WERI-Rb-1 (cell line): Measurements from ENCODE around the gene ADGRL3.
"Not testable (repeated sequence)": the region's sequence is repeated elsewhere in the genome, so short reads cannot be mapped to it uniquely, and the experiment has no call there.

Source experiments
- DNase-seq: peaks from one replicate; pipeline ENCODE4 v3.0.0-alpha.2; 2020
- H3K27ac ChIP-seq: fragments of 250-450 bp; sonication (Bioruptor Pico); 2 replicates; pipeline ENCODE4 v1.5.1; 2020; ENCODE audit warnings: mild to moderate bottlenecking, moderate library complexity
- H3K27me3 ChIP-seq: fragments of 250-450 bp; sonication (Bioruptor Pico); 2 replicates; pipeline ENCODE4 v1.5.1; 2021; ENCODE audit warnings: mild to moderate bottlenecking, low read depth, moderate library complexity; ENCODE audit not compliant: insufficient read depth, severe bottlenecking
- H3K36me3 ChIP-seq: fragments of 250-450 bp; sonication (Bioruptor Pico); 2 replicates; pipeline ENCODE4 v1.5.1; 2020; ENCODE audit warnings: mild to moderate bottlenecking, moderate library complexity
- H3K4me3 ChIP-seq: 2 replicates; pipeline ENCODE4 v1.5.1; 2011; ENCODE audit warnings: low read depth, mild to moderate bottlenecking, control low read depth, low read length
- H3K9me3 ChIP-seq: fragments of 250-450 bp; sonication (Bioruptor Pico); 2 replicates; pipeline ENCODE4 v1.5.1; 2021; ENCODE audit warnings: mild to moderate bottlenecking, moderate library complexity; ENCODE audit not compliant: severe bottlenecking
- CTCF ChIP-seq: IDR thresholded peaks from 2 replicates; pipeline ENCODE4 v1.5.1; 2011; ENCODE audit warnings: low read depth, mild to moderate bottlenecking, control low read depth, inconsistent platforms, low read length

ADGRL3 gene

GRCh38 chr4:61336488-61336887 is 136.4 kb downstream of the ADGRL3 start:
- H3K27ac ChIP-seq = no peak overlapping the region
- no peak for DNase-seq
- TF ChIP-seq CTCF = no peak
- no peaks in the 10 kb centered on the region for H3K27me3 ChIP-seq
- H3K36me3 ChIP-seq = no peaks in the 10 kb centered on the region
- H3K9me3 ChIP-seq = no peaks in the 10 kb centered on the region
- H3K4me3 ChIP-seq = no peak overlapping the region

GRCh38 chr4:61336916-61337315 is 136.8 kb downstream of the ADGRL3 start:
- no peak for TF ChIP-seq CTCF

GRCh38 chr4:61342061-61342460 is 141.9 kb downstream of the ADGRL3 start:
- Histone ChIP-seq H3K36me3 (no peaks in the 10 kb centered on the region), H3K27me3 (no peaks in the 10 kb centered on the region), H3K27ac (no peak overlapping the region), H3K9me3 (no peaks in the 10 kb centered on the region), H3K4me3 (no peak overlapping the region)
- no peak for TF ChIP-seq CTCF
- DNase-seq = no peak

More at GRCh38 chr4:61336916-61337315, 136.8 kb downstream of the ADGRL3 start:
- Histone ChIP-seq H3K36me3 (no peaks in the 10 kb centered on the region), H3K9me3 (no peaks in the 10 kb centered on the region), H3K27me3 (no peaks in the 10 kb centered on the region), H3K27ac (no peak overlapping the region), H3K4me3 (no peak overlapping the region)
- DNase-seq = no peak

GRCh38 chr4:61350932-61351331 is 150.8 kb downstream of the ADGRL3 start:
- no peak for TF ChIP-seq CTCF
- Histone ChIP-seq H3K9me3 (no peaks in the 10 kb centered on the region), H3K27ac (no peak overlapping the region), H3K27me3 (no peaks in the 10 kb centered on the region), H3K36me3 (no peaks in the 10 kb centered on the region), H3K4me3 (no peak overlapping the region)
- no peak for DNase-seq

GRCh38 chr4:61356696-61357095 is 156.6 kb downstream of the ADGRL3 start:
- Histone ChIP-seq H3K27me3 (no peaks in the 10 kb centered on the region), H3K9me3 (no peaks in the 10 kb centered on the region), H3K27ac (no peak overlapping the region), H3K36me3 (no peaks in the 10 kb centered on the region), H3K4me3 (no peak overlapping the region)
- no peak for TF ChIP-seq CTCF
- DNase-seq = no peak

- H3K4me3 ChIP-seq = no peak overlapping the region
- no peak for TF ChIP-seq CTCF
- no peaks in the 10 kb centered on the region for H3K27me3 ChIP-seq
- H3K36me3 ChIP-seq = no peaks in the 10 kb centered on the region
- no peak for DNase-seq
- H3K27ac ChIP-seq = no peak overlapping the region
- no peaks in the 10 kb centered on the region for H3K9me3 ChIP-seq
These were observed 159.2 kb downstream of the ADGRL3 start for GRCh38 chr4:61359301-61359700.

GRCh38 chr4:61372817-61373216 is 172.7 kb downstream of the ADGRL3 start:
- DNase-seq, H3K4me3 ChIP-seq, H3K9me3 ChIP-seq, H3K27ac ChIP-seq, H3K27me3 ChIP-seq, H3K36me3 ChIP-seq: not testable (repeated sequence)
